Measurements from ENCODE around the gene DFFB.

DNA sequence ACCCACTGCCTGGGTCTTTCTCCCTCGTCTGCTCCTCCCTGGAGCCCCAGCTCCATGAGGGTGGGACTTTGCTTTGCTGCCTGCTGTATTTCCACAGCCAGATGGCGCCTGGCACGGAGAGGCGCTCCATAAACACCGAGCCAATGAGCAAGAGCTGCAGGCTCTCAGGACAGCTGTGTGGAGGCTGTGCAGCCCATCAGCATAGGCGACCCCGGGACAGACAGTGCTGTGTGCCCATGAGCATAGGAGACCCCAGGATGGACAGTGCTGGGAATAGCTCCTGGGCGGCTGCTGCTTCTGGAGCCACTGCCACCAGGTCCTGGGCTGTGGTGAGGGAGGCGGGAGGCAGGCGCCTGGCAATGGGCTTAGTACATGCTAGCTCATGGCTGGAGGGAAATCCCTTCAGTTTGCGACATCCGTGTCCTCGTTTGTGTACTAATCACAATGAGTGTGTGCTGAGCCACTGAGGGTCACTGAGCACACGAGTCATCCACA, 29.4 kb upstream of the DFFB start:
- TF ChIP-seq YY1 (IDR thresholded peaks at IDR 0.05; ENCODE audit: extremely low read depth, insufficient replicate concordance, low read depth, low read length) (no peak), POLR2A (IDR thresholded peaks at IDR 0.05; ENCODE audit: borderline replicate concordance, extremely low read depth, insufficient read depth, insufficient read length) (no peak)
